Sciatic nerve (tissue), 2 donors: ENCODE measurements around the gene RNF115. TPM values are rescaled to one million over a fixed set of nuclear protein-coding genes. Genes with fewer than 3 reads are reported as not detected.
"Not testable (repeated sequence)": the region's sequence is repeated elsewhere in the genome, so short reads cannot be mapped to it uniquely, and the experiment has no call there.

ENCODE experiments used
- ATAC-seq: fragments of 200-7000 bp; cut with Tn5 transposase; one replicate; pipeline ENCODE4 v1.9.1; 2020; ENCODE audit warnings: mild to moderate bottlenecking, moderate library complexity
- DNase-seq: peaks from one replicate; pipeline ENCODE4 v3.0.0-alpha.2; 2020; ENCODE audit warnings: low spot score
- intact Hi-C: fragments of 100-400 bp; cut with DNase I; formaldehyde crosslinking; loops from one replicate; pipeline ENCODE4 v1.14.2; 2022
- total RNA-seq: library from RNA; stranded (reverse); fragmentation: NEBNext Ultra II Directional; extraction: Animal tissue kit (Norgen Biotek cat#: 25700); gene quantifications from one replicate; pipeline ENCODE4 v1.2.1, GENCODE V29; 2021
- donor health status: DM: no; HTN: no; CAD: no.
- donor health status: DM: no; HTN: no; CAD: no.

The RNF115 gene
- total RNA-seq, 1 donor from 2014 or later: 19.9 TPM

GRCh38 chr1:145757420-145757819 lies 66.5 kb downstream of the RNF115 start:
- DNase-seq: no peak
- intact Hi-C loops: no loop called here
- ATAC-seq: no peak

- ATAC-seq (peak; percentile 41), DNase-seq (no peak)
- intact Hi-C loops: no loop called here
Measured at GRCh38 chr1:145751491-145752037, 72.3 kb downstream of the RNF115 start.

- intact Hi-C loops: no loop called here
- ATAC-seq: no peak
- DNase-seq: no peak
Measured at GRCh38 chr1:145750426-145750825, 73.5 kb downstream of the RNF115 start.

- intact Hi-C loops: no loop called here
- no peak for DNase-seq
- ATAC-seq: no peak
Measured at GRCh38 chr1:145747398-145748247, 76.3 kb downstream of the RNF115 start.

GRCh38 chr1:145740269-145740668 lies 83.6 kb downstream of the RNF115 start:
- DNase-seq (no peak), ATAC-seq (no peak)
- intact Hi-C loops: no loop called here

- ATAC-seq (no peak), DNase-seq (no peak)
- intact Hi-C loops: no loop called here
Measured at GRCh38 chr1:145736191-145736590, 87.7 kb downstream of the RNF115 start.

GRCh38 chr1:145730900-145731299 lies 93.0 kb downstream of the RNF115 start:
- intact Hi-C loops: no loop called here
- no peak for ATAC-seq
- DNase-seq: no peak

- no peak for ATAC-seq
- no peak for DNase-seq
- intact Hi-C loops: no loop called here
Measured at GRCh38 chr1:145730467-145730866, 93.4 kb downstream of the RNF115 start.

GRCh38 chr1:145729666-145730436 lies 94.0 kb downstream of the RNF115 start:
- ATAC-seq (no peak), DNase-seq (no peak)
- intact Hi-C loops: no loop called here

- no peak for ATAC-seq
- intact Hi-C loops: no loop called here
Measured at GRCh38 chr1:145729196-145729595, 94.7 kb downstream of the RNF115 start.

GRCh38 chr1:145726193-145726592 lies 97.7 kb downstream of the RNF115 start:
- ATAC-seq, intact Hi-C loops, DNase-seq: not testable (repeated sequence)

More at GRCh38 chr1:145729196-145729595, 94.7 kb downstream of the RNF115 start:
- no peak for DNase-seq

GRCh38 chr1:145720878-145721671 lies 102.8 kb downstream of the RNF115 start:
- ATAC-seq: peak; percentile 96
- DNase-seq: peak; percentile 85

GRCh38 chr1:145720556-145720877 lies 103.4 kb downstream of the RNF115 start:
- DNase-seq (no peak), ATAC-seq (no peak)
- intact Hi-C loops: no loop called here

More at GRCh38 chr1:145720878-145721671, 102.8 kb downstream of the RNF115 start:
- intact Hi-C loops: no loop called here

GRCh38 chr1:145719230-145720079 lies 104.4 kb downstream of the RNF115 start, which contains the start of gene CD160:
Gene CD160 (plus strand): TSS chr1:145719499. CDS start chr1:145728328, 8,829 bp downstream.
- no peak for ATAC-seq
- no peak for DNase-seq
- intact Hi-C loops: no loop called here

GRCh38 chr1:145718465-145718864 lies 105.4 kb downstream of the RNF115 start:
- ATAC-seq, DNase-seq, intact Hi-C loops: not testable (repeated sequence)

- ATAC-seq: no peak
- no peak for DNase-seq
- intact Hi-C loops: no loop called here
Measured at GRCh38 chr1:145717833-145718232, 106.1 kb downstream of the RNF115 start.

- DNase-seq (no peak), ATAC-seq (no peak)
- intact Hi-C loops: no loop called here
Measured at GRCh38 chr1:145716641-145717345, 107.1 kb downstream of the RNF115 start.
